Testis (tissue), 2 donors: ENCODE data around the gene KIFC3.

Experiments
- CTCF ChIP-seq, 3 experiments: fragments of 450-650 bp in 2 of 3; fragments of 200-600 bp in 1 of 3; sonication (generic) in 1 of 3; IDR thresholded peaks; one replicate each; pipeline ENCODE4 v1.5.1; 2016 to 2019; ENCODE audit warnings: antibody characterized with exemption in 3 of 3, mild to moderate bottlenecking in 2 of 3, moderate library complexity in 1 of 3
- POLR2A ChIP-seq: fragments of 450-650 bp; IDR thresholded peaks from one replicate; pipeline ENCODE4 v1.6.1; 2017; ENCODE audit warnings: antibody characterized with exemption, mild to moderate bottlenecking, moderate library complexity

GRCh38 chr16:57732714-57733113 lies 69.6 kb downstream of the KIFC3 start:
- TF ChIP-seq CTCF (IDR thresholded peaks at IDR 0.05) = no peak
- no peak for TF ChIP-seq POLR2A
